ENCODE measurements around the gene MLYCD.

Gene MLYCD

GRCh38 chr16:83898463-83899271, at the start of gene MLYCD:
MLYCD (plus strand) TSS chr16:83899115; CDS start chr16:83899145, 30 bp downstream.
- FAIRE-seq: no peak

- no peak for FAIRE-seq
These were observed 49.5 kb upstream of the MLYCD start for GRCh38 chr16:83849421-83849820.

- no peak for FAIRE-seq
These were observed 48.0 kb upstream of the MLYCD start for GRCh38 chr16:83850947-83851346.

GRCh38 chr16:83851473-83851872, 47.4 kb upstream of the MLYCD start:
- FAIRE-seq: no peak

GRCh38 chr16:83852774-83853173, 46.1 kb upstream of the MLYCD start:
- FAIRE-seq: no peak

GRCh38 chr16:83853834-83854233, 45.1 kb upstream of the MLYCD start:
- FAIRE-seq: no peak

GRCh38 chr16:83854420-83854819, 44.5 kb upstream of the MLYCD start:
- FAIRE-seq: no peak

- no peak for FAIRE-seq
These were observed 42.1 kb upstream of the MLYCD start for GRCh38 chr16:83856792-83857191.

- no peak for FAIRE-seq
These were observed 39.6 kb upstream of the MLYCD start for GRCh38 chr16:83859265-83859664.

- FAIRE-seq: no peak
These were observed 36.3 kb upstream of the MLYCD start for GRCh38 chr16:83862661-83863060.

- no peak for FAIRE-seq
These were observed 35.2 kb upstream of the MLYCD start for GRCh38 chr16:83863682-83864081.

GRCh38 chr16:83870830-83871229, 28.1 kb upstream of the MLYCD start:
- no peak for FAIRE-seq

- peak; percentile 63 for FAIRE-seq
These were observed 20.1 kb upstream of the MLYCD start for GRCh38 chr16:83878838-83879237.

GRCh38 chr16:83882163-83882885, 16.6 kb upstream of the MLYCD start:
- no peak for FAIRE-seq

GRCh38 chr16:83886199-83886971, 12.5 kb upstream of the MLYCD start:
- no peak for FAIRE-seq

GRCh38 chr16:83887080-83887479, 11.8 kb upstream of the MLYCD start:
- peak; percentile 55 for FAIRE-seq

- no peak for FAIRE-seq
These were observed 11.4 kb upstream of the MLYCD start for GRCh38 chr16:83887564-83887963.

GRCh38 chr16:83888672-83889044, 10.3 kb upstream of the MLYCD start:
- no peak for FAIRE-seq

GRCh38 chr16:83890359-83890758, 8.6 kb upstream of the MLYCD start:
- no peak for FAIRE-seq

- FAIRE-seq: no peak
These were observed 7.2 kb upstream of the MLYCD start for GRCh38 chr16:83891742-83892141.

- FAIRE-seq: no peak
These were observed 3.7 kb upstream of the MLYCD start for GRCh38 chr16:83895243-83895642.

GRCh38 chr16:83895942-83896341, 3.0 kb upstream of the MLYCD start:
- FAIRE-seq: no peak

- no peak for FAIRE-seq
These were observed 470 bp downstream of the MLYCD start for GRCh38 chr16:83899272-83899897.
